Urothelium cell line (cell line): ENCODE results near the gene MGAT4A.

Experiments used
- DNase-seq: peaks from one replicate; pipeline ENCODE4 v3.0.0; 2011; ENCODE audit warnings: low spot score, mixed read lengths
- FAIRE-seq: peaks from 2 replicates; lab custom pipeline; 2011; peaks lifted over from hg19 to GRCh38; lab: Jason Lieb, UNC

The MGAT4A gene

GRCh38 chr2:98731041-98731893 lies at the start of gene MGAT4A:
Gene MGAT4A (minus strand): TSS chr2:98731132. CDS start chr2:98726332, 4,800 bp downstream.
- DNase-seq (peak; percentile 87), FAIRE-seq (no peak)

GRCh38 chr2:98778741-98779483 lies 48.0 kb upstream of the MGAT4A start:
- no peak for DNase-seq
- FAIRE-seq = peak; percentile 5

GRCh38 chr2:98778151-98778550 lies 47.2 kb upstream of the MGAT4A start:
- no peak for DNase-seq
- no peak for FAIRE-seq

- no peak for DNase-seq
- no peak for FAIRE-seq
Observed at GRCh38 chr2:98777710-98778109, 46.8 kb upstream of the MGAT4A start.

GRCh38 chr2:98777076-98777475 lies 46.1 kb upstream of the MGAT4A start:
- FAIRE-seq (no peak), DNase-seq (no peak)

GRCh38 chr2:98776136-98776535 lies 45.2 kb upstream of the MGAT4A start:
- FAIRE-seq (no peak), DNase-seq (no peak)

- no peak for FAIRE-seq
- DNase-seq = no peak
Observed at GRCh38 chr2:98775146-98775986, 44.4 kb upstream of the MGAT4A start.

- no peak for FAIRE-seq
- DNase-seq = no peak
Observed at GRCh38 chr2:98773907-98774306, 43.0 kb upstream of the MGAT4A start.

GRCh38 chr2:98773169-98773568 lies 42.2 kb upstream of the MGAT4A start:
- DNase-seq (no peak), FAIRE-seq (no peak)

- FAIRE-seq = no peak
- DNase-seq = no peak
Observed at GRCh38 chr2:98772536-98772935, 41.6 kb upstream of the MGAT4A start.

GRCh38 chr2:98771721-98772524 lies 41.0 kb upstream of the MGAT4A start:
- DNase-seq = no peak
- FAIRE-seq = no peak

- DNase-seq = no peak
- FAIRE-seq = no peak
Observed at GRCh38 chr2:98771264-98771663, 40.3 kb upstream of the MGAT4A start.

GRCh38 chr2:98769784-98770183 lies 38.9 kb upstream of the MGAT4A start:
- FAIRE-seq (no peak), DNase-seq (no peak)

- no peak for FAIRE-seq
- no peak for DNase-seq
Observed at GRCh38 chr2:98769114-98769476, 38.2 kb upstream of the MGAT4A start.

GRCh38 chr2:98768384-98769113 lies 37.6 kb upstream of the MGAT4A start:
- peak; percentile 60 for DNase-seq
- no peak for FAIRE-seq

- FAIRE-seq (no peak), DNase-seq (no peak)
Observed at GRCh38 chr2:98764499-98764898, 33.6 kb upstream of the MGAT4A start.

- DNase-seq (no peak), FAIRE-seq (no peak)
Observed at GRCh38 chr2:98763209-98763951, 32.4 kb upstream of the MGAT4A start.

- DNase-seq (no peak), FAIRE-seq (no peak)
Observed at GRCh38 chr2:98761909-98762308, 31.0 kb upstream of the MGAT4A start.

GRCh38 chr2:98761267-98761781 lies 30.4 kb upstream of the MGAT4A start:
- FAIRE-seq (no peak), DNase-seq (no peak)
